Smooth muscle cell (in vitro differentiated cells): ENCODE measurements around the gene FARP1. TPM values are rescaled to one million over a fixed set of nuclear protein-coding genes. Genes with fewer than 3 reads are reported as not detected.

Experiments used
- DNase-seq: peaks from one replicate; lab custom pipeline; 2025; ENCODE audit not compliant: unreplicated experiment; lab: John Stamatoyannopoulos, UW
- H2AFZ ChIP-seq: fragments of 200-600 bp; sonication (generic); 2 replicates; pipeline ENCODE4 v1.6.0; 2016; ENCODE audit warnings: antibody characterized with exemption, low read depth, mild to moderate bottlenecking
- H3F3A ChIP-seq: fragments of 200-600 bp; sonication (generic); 2 replicates; pipeline ENCODE4 v1.6.0; 2017; ENCODE audit warnings: antibody characterized with exemption, low read depth
- H3K27ac ChIP-seq: fragments of 200-600 bp; sonication (generic); 2 replicates; pipeline ENCODE4 v1.5.1; 2016; ENCODE audit warnings: low read depth, mild to moderate bottlenecking
- H3K27me3 ChIP-seq: fragments of 200-600 bp; sonication (generic); 2 replicates; pipeline ENCODE4 v1.6.1; 2016; ENCODE audit warnings: low read depth, mild to moderate bottlenecking
- H3K36me3 ChIP-seq: fragments of 200-600 bp; sonication (generic); 2 replicates; pipeline ENCODE4 v1.5.1; 2016; ENCODE audit warnings: low read depth
- H3K4me1 ChIP-seq: fragments of 200-600 bp; sonication (generic); 2 replicates; pipeline ENCODE4 v1.5.1; 2016; ENCODE audit warnings: low read depth
- H3K4me2 ChIP-seq: fragments of 200-600 bp; sonication (generic); 2 replicates; pipeline ENCODE4 v1.6.0; 2016; ENCODE audit warnings: mild to moderate bottlenecking
- H3K4me3 ChIP-seq: fragments of 200-600 bp; sonication (generic); 2 replicates; pipeline ENCODE4 v1.5.1; 2016; ENCODE audit warnings: mild to moderate bottlenecking
- H3K79me2 ChIP-seq: fragments of 200-600 bp; sonication (generic); 2 replicates; pipeline ENCODE4 v1.6.0; 2016; ENCODE audit warnings: low read depth, mild to moderate bottlenecking
- H3K9ac ChIP-seq: fragments of 200-600 bp; sonication (generic); 2 replicates; pipeline ENCODE4 v1.6.0; 2016; ENCODE audit warnings: low read depth
- H3K9me3 ChIP-seq: fragments of 200-600 bp; sonication (generic); replicated peaks from 2 replicates; pipeline ENCODE4 v1.5.1; 2016; ENCODE audit warnings: low read depth
- H4K20me1 ChIP-seq: fragments of 200-600 bp; sonication (generic); 2 replicates; pipeline ENCODE4 v1.6.0; 2016; ENCODE audit warnings: low read depth
- CTCF ChIP-seq: fragments of 200-600 bp; sonication (generic); IDR thresholded peaks from 2 replicates; pipeline ENCODE4 v1.5.1; 2017; ENCODE audit warnings: borderline replicate concordance, mild to moderate bottlenecking, antibody characterized with exemption; ENCODE audit not compliant: insufficient read depth, poor library complexity, severe bottlenecking
- WGBS: methylation state at CpG from one replicate; pipeline ENCODE4 v1.1.7; 2016; ENCODE audit warnings: low lambda C conversion rate; 5-methylcytosine and 5-hydroxymethylcytosine counted together
- polyA plus RNA-seq: library from polyadenylated mRNA; unstranded; fragments of >200 nt; fragmentation: Nextera tagmentation; extraction: Ambion mirVana; gene quantifications from 2 replicates; pipeline ENCODE4 v1.2.1, GENCODE V29; 2016
- total RNA-seq: library from RNA; depleted of rRNA; stranded (reverse); fragments of >200 nt; gene quantifications from 2 replicates; pipeline ENCODE4 v1.2.3, GENCODE V29; 2014

The FARP1 gene
- total and polyA plus RNA-seq, 2 experiments from 2014 or later: 59.4 to 104 TPM

DNA sequence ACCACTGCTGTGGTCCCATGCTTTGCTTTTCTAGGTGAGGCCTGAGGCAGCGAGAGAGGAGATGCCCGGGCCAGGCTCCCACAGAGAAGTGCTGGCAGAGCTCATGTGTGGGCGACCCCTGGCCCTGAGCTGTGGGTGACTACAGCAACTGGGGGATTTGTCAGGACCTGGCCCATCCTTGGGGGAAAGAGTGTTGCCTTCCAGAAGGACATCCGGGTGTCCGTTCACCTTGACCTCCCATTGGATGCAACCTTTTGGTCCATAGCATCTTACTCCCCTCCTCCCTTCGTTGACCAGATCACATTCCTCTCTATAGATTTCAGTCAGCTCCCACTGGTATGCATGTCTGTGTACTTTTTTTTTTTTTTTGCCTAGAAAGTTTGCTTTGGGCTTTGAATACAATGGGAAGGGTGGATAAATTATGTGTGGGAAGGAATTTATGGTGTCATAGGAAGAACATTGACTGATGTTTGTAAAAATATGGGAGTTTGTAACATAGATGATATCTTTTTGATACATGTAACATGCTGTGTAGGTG is 118.3 kb downstream of the FARP1 start:
- no peaks in the 10 kb centered on the region for H3K9me3 ChIP-seq

DNA sequence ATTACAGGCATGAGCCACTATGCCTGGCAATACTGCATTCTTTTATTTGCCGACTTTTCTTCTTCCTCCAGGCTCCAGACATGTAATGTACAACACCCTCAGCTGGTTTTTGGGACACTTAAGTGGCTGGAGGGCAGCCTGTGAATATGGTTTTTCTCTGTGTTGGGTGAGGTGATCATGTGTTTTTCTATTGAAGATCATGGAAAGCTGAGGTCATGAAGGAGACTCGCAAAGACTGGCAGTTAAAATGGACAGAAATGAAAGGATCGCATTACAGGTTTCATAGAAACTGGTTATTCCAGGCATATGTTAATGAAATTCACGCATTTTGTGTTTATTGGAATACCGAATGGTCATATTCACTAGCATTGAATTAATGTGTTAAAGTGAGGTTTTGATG is 119.4 kb downstream of the FARP1 start:
- 89% methylated on average over 5 of the region's 5 CpGs for WGBS
- Histone ChIP-seq H3K36me3 (no peaks in the 10 kb centered on the region), H3K27me3 (no peaks in the 10 kb centered on the region), H3K9me3 (no peaks in the 10 kb centered on the region), H3F3A (no peaks in the 10 kb centered on the region), H3K4me1 (peaks cover 17% of the 10 kb centered on the region), H3K27ac (no peak overlapping the region), H3K79me2 (peaks cover 79% of the 10 kb centered on the region), H3K4me2 (no peak overlapping the region), H3K9ac (no peak overlapping the region), H2AFZ (no peak overlapping the region), H4K20me1 (peaks cover 11% of the 10 kb centered on the region), H3K4me3 (no peak overlapping the region)
- no peak for DNase-seq
- TF ChIP-seq CTCF: no peak

More for the DNA sequence above, 118.3 kb downstream of the FARP1 start:
- peaks cover 83% of the 10 kb centered on the region for H3K79me2 ChIP-seq
- H3K9ac ChIP-seq: no peak overlapping the region
- H3K4me2 ChIP-seq: no peak overlapping the region
- no peak overlapping the region for H3K4me3 ChIP-seq
- H3K27me3 ChIP-seq: no peaks in the 10 kb centered on the region
- H3K4me1 ChIP-seq: peaks cover 17% of the 10 kb centered on the region
- no peak for DNase-seq
- no peak overlapping the region for H3K27ac ChIP-seq
- peaks cover 11% of the 10 kb centered on the region for H4K20me1 ChIP-seq
- H3K36me3 ChIP-seq: no peaks in the 10 kb centered on the region
- H3F3A ChIP-seq: no peaks in the 10 kb centered on the region
- no peak for TF ChIP-seq CTCF
- H2AFZ ChIP-seq: no peak overlapping the region
- 93% methylated on average over 6 of the region's 6 CpGs for WGBS

GRCh38 chr13:98263841-98264240 is 120.9 kb downstream of the FARP1 start:
- no peak overlapping the region for H3K4me3 ChIP-seq
- peaks cover 17% of the 10 kb centered on the region for H3K4me1 ChIP-seq
- H3K9me3 ChIP-seq: no peaks in the 10 kb centered on the region
- no peak for DNase-seq
- H3K4me2 ChIP-seq: no peak overlapping the region
- no peaks in the 10 kb centered on the region for H3K36me3 ChIP-seq
- H3K27ac ChIP-seq: no peak overlapping the region
- H3K9ac ChIP-seq: no peak overlapping the region
- no peak overlapping the region for H2AFZ ChIP-seq
- peaks cover 11% of the 10 kb centered on the region for H4K20me1 ChIP-seq
- TF ChIP-seq CTCF: no peak
- no peaks in the 10 kb centered on the region for H3K27me3 ChIP-seq
- peaks cover 71% of the 10 kb centered on the region for H3K79me2 ChIP-seq
- WGBS: 93% methylated on average over 2 of the region's 2 CpGs
- H3F3A ChIP-seq: no peaks in the 10 kb centered on the region

GRCh38 chr13:98264877-98265276 is 122.0 kb downstream of the FARP1 start:
- DNase-seq: no peak
- no peaks in the 10 kb centered on the region for H3K27me3 ChIP-seq
- H3K79me2 ChIP-seq: peaks cover 66% of the 10 kb centered on the region

More at GRCh38 chr13:98264877-98265276, 122.0 kb downstream of the FARP1 start:
- Histone ChIP-seq H3K4me1 (peaks cover 16% of the 10 kb centered on the region), H4K20me1 (peaks cover 11% of the 10 kb centered on the region), H3K36me3 (no peaks in the 10 kb centered on the region), H3K4me3 (no peak overlapping the region), H3K9me3 (no peaks in the 10 kb centered on the region), H3K4me2 (no peak overlapping the region), H3K9ac (no peak overlapping the region), H2AFZ (no peak overlapping the region), H3K27ac (no peak overlapping the region), H3F3A (no peaks in the 10 kb centered on the region)
- 98% methylated on average over 5 of the region's 5 CpGs for WGBS
- no peak for TF ChIP-seq CTCF
